Caki2 (cell line): ENCODE measurements around the gene DERA. TPM values are rescaled to one million over a fixed set of nuclear protein-coding genes. Genes with fewer than 3 reads are reported as not detected.
"Not testable (repeated sequence)": the region's sequence is repeated elsewhere in the genome, so short reads cannot be mapped to it uniquely, and the experiment has no call there.

ENCODE experiments used
- DNase-seq: peaks from one replicate; pipeline ENCODE4 v3.0.0-alpha.2; 2015; ENCODE audit warnings: low read depth
- in situ Hi-C: cut with HindIII; loops from 2 replicates; pipeline ENCODE4 v1.10.0; 2016; ENCODE audit warnings: low sequenced_read_pairs, low pct_unique_long_range_greater_than_20kb, mixed read lengths
- total RNA-seq: library from RNA; depleted of rRNA; stranded (reverse); fragments of >200 nt; shearing (Covaris generic); gene quantifications from 2 replicates; pipeline ENCODE4 v1.2.3, GENCODE V29; 2014; ENCODE audit warnings: low replicate concordance

The DERA gene
- total RNA-seq, 1 experiment from 2014 or later = 107 TPM

- no peak for DNase-seq
- in situ Hi-C loops = no loop called here
Observed at GRCh38 chr12:15942475-15942874, 31.3 kb downstream of the DERA start.

- in situ Hi-C loops, DNase-seq: not testable (repeated sequence)
Observed at GRCh38 chr12:15943519-15943918, 32.4 kb downstream of the DERA start.

- in situ Hi-C loops, DNase-seq: not testable (repeated sequence)
Observed at GRCh38 chr12:15948461-15948860, 37.3 kb downstream of the DERA start.

GRCh38 chr12:15955281-15955680 lies 44.1 kb downstream of the DERA start:
- DNase-seq = no peak
- in situ Hi-C loops = no loop called here

GRCh38 chr12:15956010-15956409 lies 44.9 kb downstream of the DERA start:
- DNase-seq = no peak
- in situ Hi-C loops = no loop called here

- in situ Hi-C loops = no loop called here
Observed at GRCh38 chr12:15956413-15957185, 45.5 kb downstream of the DERA start.

GRCh38 chr12:15962760-15963159 lies 51.6 kb downstream of the DERA start:
- peak; percentile 72 for DNase-seq
- in situ Hi-C loops = no loop called here

More at GRCh38 chr12:15956413-15957185, 45.5 kb downstream of the DERA start:
- DNase-seq = peak; percentile 72

GRCh38 chr12:15963271-15963670 lies 52.1 kb downstream of the DERA start:
- in situ Hi-C loops = no loop called here
- peak; percentile 45 for DNase-seq

- peak; percentile 60 for DNase-seq
- in situ Hi-C loops = no loop called here
Observed at GRCh38 chr12:15966426-15966825, 55.3 kb downstream of the DERA start.

GRCh38 chr12:15967053-15967452 lies 55.9 kb downstream of the DERA start:
- DNase-seq, in situ Hi-C loops: not testable (repeated sequence)

- in situ Hi-C loops = no loop called here
- DNase-seq = no peak
Observed at GRCh38 chr12:15971211-15971610, 60.1 kb downstream of the DERA start.

GRCh38 chr12:15972894-15973293 lies 61.8 kb downstream of the DERA start:
- in situ Hi-C loops = no loop called here
- DNase-seq = no peak

GRCh38 chr12:15977999-15978951 lies 67.1 kb downstream of the DERA start:
- DNase-seq = peak; percentile 42
- in situ Hi-C loops = no loop called here

- in situ Hi-C loops = no loop called here
- peak; percentile 27 for DNase-seq
Observed at GRCh38 chr12:15979096-15980092, 68.3 kb downstream of the DERA start.

GRCh38 chr12:15982071-15982470 lies 70.9 kb downstream of the DERA start:
- no peak for DNase-seq
- in situ Hi-C loops = no loop called here

- in situ Hi-C loops = no loop called here
- peak; percentile 14 for DNase-seq
Observed at GRCh38 chr12:15982471-15982870, 71.3 kb downstream of the DERA start.

GRCh38 chr12:15982921-15983320 lies 71.8 kb downstream of the DERA start:
- no peak for DNase-seq
- in situ Hi-C loops = no loop called here
